GM21515 (cell line): ENCODE measurements around the gene DNAH12.
"Not testable (repeated sequence)": the region's sequence is repeated elsewhere in the genome, so short reads cannot be mapped to it uniquely, and the experiment has no call there.

ENCODE experiments used
- ATAC-seq: cut with Tn5 transposase; IDR thresholded peaks from one replicate; pipeline ENCODE4 v1.9.1; 2021; ENCODE audit not compliant: unreplicated experiment

The DNAH12 gene

GRCh38 chr3:57545636-57546268 lies 1.6 kb upstream of the DNAH12 start:
- no peak for ATAC-seq

DNA sequence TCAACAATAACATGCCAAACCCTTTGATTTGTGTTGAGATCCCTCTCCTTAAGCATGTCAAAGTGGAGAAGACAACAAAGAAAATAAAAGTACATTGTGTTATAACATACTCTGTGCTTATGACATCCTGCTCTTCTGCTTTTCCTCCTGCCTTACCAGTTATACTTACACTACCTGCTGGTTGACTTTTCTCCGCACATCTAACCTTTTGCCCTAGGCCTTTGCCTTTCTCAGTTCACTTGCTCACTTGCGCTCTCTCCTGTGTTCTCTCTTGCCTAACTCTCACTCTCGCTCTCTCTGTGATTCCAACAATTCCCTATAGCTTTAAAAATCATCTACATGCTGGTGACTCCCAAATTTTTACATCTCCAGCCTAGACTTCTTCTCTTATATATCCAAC lies 5.7 kb downstream of the DNAH12 start:
- ATAC-seq = no peak

- ATAC-seq = no peak
These were observed 14.0 kb downstream of the DNAH12 start for GRCh38 chr3:57530071-57530608.

DNA sequence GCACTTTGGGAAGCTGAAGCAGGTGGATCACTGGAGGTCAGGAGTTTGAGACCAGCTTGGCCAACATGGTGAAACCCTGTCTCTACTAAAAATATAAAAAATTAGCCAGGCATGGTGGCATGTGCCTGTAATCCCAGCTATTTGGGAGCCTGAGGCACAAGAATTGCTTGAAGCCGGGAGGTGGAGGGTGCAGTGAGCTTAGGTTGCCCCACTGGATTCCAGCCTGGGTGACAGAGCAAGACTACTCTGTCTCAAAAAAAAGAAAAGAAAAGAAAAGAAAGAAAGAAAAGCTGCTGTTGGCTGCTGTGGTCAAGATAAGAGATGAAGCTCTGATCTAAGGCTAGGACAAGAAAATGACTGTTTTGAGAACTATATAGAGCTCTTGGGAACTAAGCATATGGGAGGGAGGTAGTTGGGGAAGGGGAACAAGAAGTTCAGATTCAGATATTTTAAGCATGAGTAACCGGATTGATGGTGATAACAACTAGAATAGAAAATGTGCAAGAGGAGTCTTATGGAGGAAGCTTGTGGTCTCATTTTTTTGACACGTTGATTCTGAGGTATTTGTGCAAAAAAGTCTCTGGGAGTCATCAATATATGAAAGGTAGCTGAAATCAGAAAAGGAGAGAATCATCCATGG lies 25.7 kb downstream of the DNAH12 start:
- ATAC-seq = no peak

DNA sequence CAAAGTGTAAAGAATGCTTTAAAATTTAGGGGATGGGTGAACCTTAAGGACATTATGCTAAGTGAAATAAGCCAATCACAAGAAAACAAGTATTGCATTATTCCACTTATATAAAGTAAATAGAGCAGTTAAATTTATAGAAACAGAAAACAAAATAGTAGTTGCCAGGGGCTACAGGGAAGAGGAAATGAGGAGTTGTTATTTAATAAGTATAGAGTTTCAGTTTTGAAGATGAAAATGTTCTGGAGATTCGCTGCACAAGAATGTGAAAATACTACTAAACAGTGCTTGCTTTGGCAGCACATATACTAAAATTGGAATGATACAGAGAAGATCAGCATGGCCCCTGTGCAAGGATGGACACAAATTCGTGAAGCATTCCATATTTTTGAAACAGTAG lies 32.0 kb downstream of the DNAH12 start:
- no peak for ATAC-seq

DNA sequence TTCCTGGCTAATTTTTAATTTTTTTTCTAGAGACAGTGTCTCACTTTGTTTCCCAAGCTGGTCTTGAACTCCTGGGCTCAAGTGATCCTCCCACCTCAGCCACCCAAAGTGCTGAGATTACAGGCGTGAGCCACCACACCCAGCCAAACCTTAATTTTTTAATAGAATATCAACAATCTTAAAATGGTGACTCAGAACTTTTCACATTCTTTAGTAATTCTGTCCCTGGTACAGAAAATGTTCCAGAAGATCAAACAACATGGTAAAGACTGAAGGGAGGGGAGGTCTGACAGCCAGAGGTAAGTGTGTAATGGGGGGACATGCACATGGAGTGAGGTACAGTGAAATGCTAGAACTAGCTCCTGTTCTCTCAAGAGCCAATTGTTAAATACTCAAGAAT lies 38.2 kb downstream of the DNAH12 start:
- no peak for ATAC-seq

GRCh38 chr3:57500506-57500905 lies 43.6 kb downstream of the DNAH12 start:
- ATAC-seq = no peak

GRCh38 chr3:57497904-57498303 lies 46.2 kb downstream of the DNAH12 start:
- ATAC-seq = no peak

DNA sequence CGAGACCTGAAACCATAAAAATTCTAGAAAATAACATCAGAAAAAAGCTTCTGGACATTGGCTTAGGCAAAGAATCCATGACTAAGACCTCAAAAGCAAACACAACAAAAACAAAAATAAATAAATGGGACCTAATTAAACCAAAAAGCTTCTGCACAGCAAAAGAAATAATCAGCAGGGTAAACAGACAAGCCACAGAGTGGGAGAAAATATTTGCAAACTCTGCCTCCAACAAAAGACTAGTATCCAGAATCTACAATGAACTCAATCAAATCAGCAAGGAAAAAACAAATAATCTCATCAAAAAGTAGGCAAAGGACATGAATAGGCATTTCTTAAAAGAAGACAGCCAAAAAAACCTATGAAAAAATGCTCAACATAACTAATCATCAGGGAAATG lies 59.6 kb downstream of the DNAH12 start:
- ATAC-seq = no peak

- not testable (repeated sequence) for ATAC-seq
These were observed 67.0 kb downstream of the DNAH12 start for GRCh38 chr3:57477193-57477592.

GRCh38 chr3:57464801-57465200 lies 79.3 kb downstream of the DNAH12 start:
- no peak for ATAC-seq

DNA sequence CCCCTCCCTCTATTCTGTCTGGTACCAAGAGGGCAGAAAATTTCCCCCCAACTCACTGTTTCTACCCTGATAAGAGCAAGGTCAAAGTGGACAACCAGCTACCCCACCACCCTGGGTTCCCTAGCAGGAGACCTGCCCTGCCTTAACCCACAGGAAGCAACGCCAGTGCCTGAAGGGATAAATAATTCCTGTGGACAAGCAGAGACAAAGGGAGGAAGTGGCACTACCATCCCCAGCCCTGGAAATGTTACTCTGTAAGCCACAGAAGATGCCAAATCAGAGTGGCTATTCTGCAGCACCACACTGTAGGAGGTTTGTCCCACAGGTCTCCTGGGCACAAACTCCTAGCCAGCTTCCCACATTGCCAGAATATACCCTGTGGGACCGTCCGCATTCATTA lies 80.1 kb downstream of the DNAH12 start:
- no peak for ATAC-seq

DNA sequence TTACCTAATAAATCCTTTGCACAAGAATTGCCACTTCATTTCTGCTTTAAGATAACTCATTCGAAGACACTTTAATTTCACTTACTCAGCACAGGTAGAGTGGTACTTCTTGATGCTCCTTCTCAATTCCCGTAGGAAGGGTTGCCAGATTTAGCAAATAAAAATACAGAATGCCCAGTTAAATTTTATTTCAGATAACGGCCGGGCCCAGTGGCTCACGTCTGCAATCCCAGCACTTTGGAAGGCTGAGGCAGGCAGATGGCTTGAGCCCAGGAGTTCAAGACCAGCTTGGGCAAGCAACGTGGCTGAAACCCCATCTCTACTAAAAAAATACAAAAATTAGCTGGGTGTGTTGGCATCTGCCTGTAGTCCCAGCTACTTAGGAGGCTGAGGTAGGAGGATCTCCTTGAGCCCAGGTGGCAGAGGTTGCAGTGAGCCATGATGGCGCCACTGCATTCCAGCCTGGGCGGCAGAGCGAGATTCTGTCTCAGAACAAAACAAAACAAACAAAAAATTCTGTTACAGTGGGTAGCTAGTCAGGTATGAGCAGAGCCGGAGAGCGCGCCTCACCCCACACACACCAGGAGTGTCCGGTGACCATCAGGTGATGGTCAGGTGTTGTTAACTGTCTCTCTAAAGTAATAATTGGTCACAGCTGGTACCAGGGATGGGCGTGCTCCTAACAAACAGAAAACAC lies 92.8 kb downstream of the DNAH12 start:
- ATAC-seq = no peak

- not testable (repeated sequence) for ATAC-seq
These were observed 94.8 kb downstream of the DNAH12 start for GRCh38 chr3:57449276-57449847.

GRCh38 chr3:57448489-57448888 lies 95.7 kb downstream of the DNAH12 start:
- not testable (repeated sequence) for ATAC-seq

DNA sequence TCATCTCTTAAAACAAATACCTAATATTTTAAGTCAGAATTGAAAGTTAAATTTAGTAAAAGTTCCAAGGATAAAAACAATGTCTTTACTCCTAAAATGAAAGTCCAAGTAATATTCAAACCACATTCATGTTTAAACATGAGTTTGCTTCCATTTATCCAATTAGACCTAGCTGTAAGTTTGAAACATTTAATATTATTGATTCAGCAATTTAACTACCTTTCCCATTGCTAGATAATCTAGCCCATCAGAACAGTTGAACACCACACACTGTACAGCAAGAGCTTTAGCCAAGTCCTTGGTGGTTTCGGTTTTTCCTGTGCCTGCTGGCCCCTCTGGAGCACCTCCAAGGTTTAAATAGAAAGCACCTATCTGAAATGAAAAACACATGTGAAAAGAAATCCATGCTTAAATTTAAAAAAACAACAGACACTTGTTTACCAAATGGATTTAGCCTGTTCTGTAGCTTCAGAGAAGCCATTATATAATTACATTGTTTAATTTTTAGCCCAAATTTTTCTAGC lies 97.8 kb downstream of the DNAH12 start:
- ATAC-seq = no peak

DNA sequence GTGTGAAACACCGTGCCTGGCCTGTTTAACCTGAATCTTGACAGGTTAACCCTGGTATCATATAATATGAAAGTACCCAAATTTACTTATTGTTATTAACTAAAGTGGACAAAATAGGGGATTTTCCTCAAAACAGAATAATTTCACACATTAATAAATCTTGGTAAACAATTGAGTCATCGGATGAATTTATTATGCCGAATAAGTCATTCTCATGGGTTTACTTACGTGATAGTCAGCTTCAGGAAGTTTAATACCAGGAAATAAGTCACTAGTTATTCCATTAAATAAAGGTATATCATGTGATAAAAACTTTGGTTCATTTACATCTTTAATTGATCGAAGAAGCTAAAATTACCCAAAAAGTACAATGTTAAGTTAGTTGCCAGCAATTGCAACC lies 99.7 kb downstream of the DNAH12 start:
- no peak for ATAC-seq

GRCh38 chr3:57440144-57440543 lies 104.0 kb downstream of the DNAH12 start:
- not testable (repeated sequence) for ATAC-seq

DNA sequence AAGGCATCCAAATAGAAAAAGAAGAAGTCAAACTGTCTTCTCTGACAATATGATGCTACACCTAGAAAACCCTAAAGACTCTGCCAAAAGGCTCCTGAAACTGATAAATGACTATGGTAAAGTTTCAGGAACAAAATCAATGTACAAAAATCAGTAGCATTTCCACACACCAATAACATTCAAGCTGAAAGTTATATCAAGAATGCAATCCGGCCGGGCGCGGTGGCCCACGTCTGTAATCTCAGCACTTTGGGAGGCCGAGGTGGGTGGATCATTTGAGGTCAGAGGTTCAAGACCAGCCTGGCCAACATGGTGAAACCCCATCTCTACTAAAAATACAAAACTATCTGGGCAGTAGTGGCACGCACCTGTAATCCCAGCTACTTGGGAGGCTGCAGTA lies 105.7 kb downstream of the DNAH12 start:
- not testable (repeated sequence) for ATAC-seq

DNA sequence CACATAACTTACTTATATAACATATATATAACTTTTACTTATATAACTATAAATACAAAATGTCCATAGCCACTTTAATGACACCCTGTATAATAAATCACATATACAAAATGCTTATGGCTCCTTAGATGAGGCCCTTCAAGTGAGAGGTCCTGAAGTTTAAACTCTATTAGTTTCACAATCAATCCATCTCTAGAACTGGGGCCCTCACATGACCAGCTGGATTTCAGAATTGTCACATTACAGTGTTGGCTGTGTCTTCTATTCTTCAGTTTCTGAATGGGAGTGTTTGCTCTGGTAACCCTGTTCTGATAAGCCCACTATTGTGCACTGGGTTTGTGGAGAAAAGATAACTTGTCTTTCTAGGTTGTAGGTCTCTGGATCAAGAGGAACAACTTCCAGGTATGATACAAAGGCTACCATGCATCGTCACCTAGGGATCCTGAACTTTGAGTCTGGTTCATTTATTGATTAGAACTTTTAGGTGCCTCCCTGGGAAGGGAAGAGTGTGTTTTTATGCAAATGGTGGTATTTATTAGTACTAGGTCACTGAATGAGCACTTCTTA lies 107.9 kb downstream of the DNAH12 start:
- no peak for ATAC-seq

DNA sequence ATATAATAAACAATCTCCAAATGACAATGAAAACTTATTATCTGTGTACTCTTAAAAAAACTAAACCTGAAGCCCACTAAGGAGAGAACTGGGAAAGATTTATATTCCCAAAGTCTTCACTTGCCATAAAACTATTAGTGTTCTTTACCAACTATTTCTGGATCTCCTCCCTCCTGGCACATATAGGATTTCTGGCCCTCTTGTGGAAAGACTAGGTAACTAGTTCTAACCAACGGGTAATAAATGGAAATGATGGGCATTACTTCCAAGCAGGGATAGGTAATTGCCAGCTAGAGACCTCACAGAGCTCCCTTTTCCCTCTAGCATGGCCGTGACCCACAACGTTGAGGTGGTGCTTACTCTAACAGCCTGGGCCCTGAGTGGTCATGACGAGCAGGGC lies 110.1 kb downstream of the DNAH12 start:
- ATAC-seq = no peak
